GM23338 (cell line): ENCODE data around the gene ABL2. TPM values are rescaled to one million over a fixed set of nuclear protein-coding genes. Genes with fewer than 3 reads are reported as not detected.

Experiments
- ATAC-seq: fragments of 200-7000 bp; cut with Tn5 transposase; 3 replicates; pipeline ENCODE4 v1.9.1; 2020
- DNase-seq: peaks from one replicate; pipeline ENCODE4 v3.0.0-alpha.2; 2015; ENCODE audit warnings: low spot score
- H2AFZ ChIP-seq: fragments of 200-600 bp; sonication (generic); 2 replicates; pipeline ENCODE4 v1.8.0; 2016; ENCODE audit warnings: antibody characterized with exemption, mild to moderate bottlenecking, moderate library complexity
- H3F3A ChIP-seq: fragments of 200-600 bp; sonication (generic); replicated peaks from 2 replicates; pipeline ENCODE4 v1.8.0; 2017; ENCODE audit warnings: antibody characterized with exemption, mixed run types, low read depth
- H3K27ac ChIP-seq: fragments of 200-600 bp; sonication (generic); 2 replicates; pipeline ENCODE4 v1.6.1; 2016; ENCODE audit warnings: low read depth
- H3K27me3 ChIP-seq: fragments of 200-600 bp; sonication (generic); 2 replicates; pipeline ENCODE4 v1.8.0; 2016; ENCODE audit warnings: mild to moderate bottlenecking, mixed run types, moderate library complexity; ENCODE audit not compliant: insufficient read depth
- H3K36me3 ChIP-seq: fragments of 200-600 bp; sonication (generic); 2 replicates; pipeline ENCODE4 v1.8.0; 2016; ENCODE audit warnings: mild to moderate bottlenecking; ENCODE audit not compliant: insufficient read depth
- H3K4me1 ChIP-seq: fragments of 200-600 bp; sonication (generic); 2 replicates; pipeline ENCODE4 v1.8.0; 2016; ENCODE audit warnings: mild to moderate bottlenecking, moderate library complexity; ENCODE audit not compliant: insufficient read depth
- H3K4me2 ChIP-seq: fragments of 200-600 bp; sonication (generic); 2 replicates; pipeline ENCODE4 v1.7.1; 2017; ENCODE audit warnings: mixed run types
- H3K4me3 ChIP-seq: fragments of 200-600 bp; sonication (generic); 2 replicates; pipeline ENCODE4 v1.6.1; 2016; ENCODE audit warnings: mixed run types
- H3K79me2 ChIP-seq: fragments of 200-600 bp; sonication (generic); replicated peaks from 2 replicates; pipeline ENCODE4 v1.8.0; 2017; ENCODE audit warnings: mild to moderate bottlenecking; ENCODE audit not compliant: insufficient read depth
- H3K9me2 ChIP-seq: fragments of 200-600 bp; sonication (generic); 2 replicates; pipeline ENCODE4 v1.8.0; 2017; ENCODE audit not compliant: insufficient read depth
- H4K20me1 ChIP-seq: fragments of 200-600 bp; sonication (generic); replicated peaks from 2 replicates; pipeline ENCODE4 v1.8.0; 2017; ENCODE audit warnings: mild to moderate bottlenecking; ENCODE audit not compliant: insufficient read depth
- H3K27ac Mint-ChIP-seq: 2 replicates; pipeline ENCODE4 v1.8.0; 2020; ENCODE audit warnings: inconsistent platforms, mild to moderate bottlenecking, moderate library complexity, mixed read lengths
- H3K27me3 Mint-ChIP-seq: 3 replicates; pipeline ENCODE4 v1.8.0; 2022; ENCODE audit warnings: low read depth, mild to moderate bottlenecking, moderate library complexity, mixed read lengths, inconsistent platforms; ENCODE audit not compliant: insufficient read depth, poor library complexity
- H3K36me3 Mint-ChIP-seq: 3 replicates; pipeline ENCODE4 v1.8.0; 2021; ENCODE audit warnings: low read depth, mild to moderate bottlenecking, inconsistent platforms, moderate library complexity, mixed read lengths
- H3K4me1 Mint-ChIP-seq: 3 replicates; pipeline ENCODE4 v1.8.0; 2020; ENCODE audit warnings: mild to moderate bottlenecking, inconsistent platforms, mixed read lengths
- H3K4me3 Mint-ChIP-seq: 3 replicates; pipeline ENCODE4 v1.8.0; 2021; ENCODE audit warnings: moderate library complexity, mild to moderate bottlenecking, inconsistent platforms, mixed read lengths
- H3K9me3 Mint-ChIP-seq: 3 replicates; pipeline ENCODE4 v1.8.0; 2020; ENCODE audit warnings: moderate library complexity, mild to moderate bottlenecking, inconsistent platforms, mixed read lengths
- CREB1 ChIP-seq: fragments of 250-450 bp; sonication (Bioruptor Pico); IDR thresholded peaks from 2 replicates; pipeline ENCODE4 v1.5.0; 2020; ENCODE audit warnings: low read depth, mild to moderate bottlenecking, moderate library complexity
- EZH2 ChIP-seq: fragments of 200-600 bp; sonication (generic); IDR thresholded peaks from one replicate; pipeline ENCODE4 v1.8.0; 2017; ENCODE audit warnings: antibody characterized with exemption, mild to moderate bottlenecking, low read depth; ENCODE audit not compliant: unreplicated experiment
- EZH2phosphoT487 ChIP-seq: fragments of 200-600 bp; sonication (generic); IDR thresholded peaks from one replicate; pipeline ENCODE4 v1.8.1; 2018; ENCODE audit warnings: antibody characterized with exemption; ENCODE audit not compliant: unreplicated experiment
- JUNB ChIP-seq: IDR thresholded peaks from one replicate; pipeline ENCODE4 v1.6.1; 2016; ENCODE audit warnings: antibody characterized with exemption; ENCODE audit not compliant: unreplicated experiment
- NANOG ChIP-seq: IDR thresholded peaks from 2 replicates; pipeline ENCODE4 v1.6.1; 2016; ENCODE audit warnings: antibody characterized with exemption, borderline replicate concordance
- POLR2AphosphoS5 ChIP-seq: IDR thresholded peaks from 2 replicates; pipeline ENCODE4 v1.6.1; 2016; ENCODE audit warnings: antibody characterized with exemption, low read depth
- STAT1 ChIP-seq: IDR thresholded peaks from one replicate; pipeline ENCODE4 v1.6.1; 2016; ENCODE audit warnings: antibody characterized with exemption; ENCODE audit not compliant: unreplicated experiment
- ZNF114 ChIP-seq: fragments of 250-450 bp; sonication (Bioruptor Pico); IDR thresholded peaks from 2 replicates; pipeline ENCODE4 v1.5.0; 2020; ENCODE audit warnings: mild to moderate bottlenecking, moderate library complexity
- ZNF331 ChIP-seq: fragments of 250-450 bp; sonication (Bioruptor Pico); IDR thresholded peaks from 2 replicates; pipeline ENCODE4 v1.5.0; 2020; ENCODE audit warnings: low read depth, mild to moderate bottlenecking, moderate library complexity
- polyA plus RNA-seq: library from polyadenylated mRNA; unstranded; fragments of >200 nt; fragmentation: Nextera tagmentation; extraction: Ambion mirVana; gene quantifications from 2 replicates; pipeline ENCODE4 v1.2.1, GENCODE V29; 2016
- total RNA-seq: library from RNA; depleted of rRNA; stranded (reverse); fragments of >200 nt; shearing (Covaris generic); gene quantifications from 2 replicates; pipeline ENCODE4 v1.2.3, GENCODE V29; 2014
- TF ChIP-seq, protein P1 (sequence below): IDR thresholded peaks from one replicate; pipeline ENCODE4 v1.6.1; 2018; ENCODE audit warnings: antibody characterized with exemption; ENCODE audit not compliant: unreplicated experiment
- TF ChIP-seq, protein P2 (sequence below): IDR thresholded peaks from 2 replicates; pipeline ENCODE4 v1.6.1; 2016; ENCODE audit warnings: antibody characterized with exemption
- TF ChIP-seq, protein P3 (sequence below), 2 experiments: fragments of 200-600 bp in 1 of 2; sonication (generic) in 1 of 2; conservative IDR thresholded peaks; 2 replicates each; pipeline versions ENCODE4 v1.5.1 to v1.6.1; 2016 to 2017; ENCODE audit warnings: antibody characterized with exemption in 2 of 2, low read depth in 2 of 2, mild to moderate bottlenecking in 2 of 2, moderate library complexity in 1 of 2

ABL2 gene
- total and polyA plus RNA-seq, 2 experiments from 2014 or later = 5.8 to 22.7 TPM

DNA sequence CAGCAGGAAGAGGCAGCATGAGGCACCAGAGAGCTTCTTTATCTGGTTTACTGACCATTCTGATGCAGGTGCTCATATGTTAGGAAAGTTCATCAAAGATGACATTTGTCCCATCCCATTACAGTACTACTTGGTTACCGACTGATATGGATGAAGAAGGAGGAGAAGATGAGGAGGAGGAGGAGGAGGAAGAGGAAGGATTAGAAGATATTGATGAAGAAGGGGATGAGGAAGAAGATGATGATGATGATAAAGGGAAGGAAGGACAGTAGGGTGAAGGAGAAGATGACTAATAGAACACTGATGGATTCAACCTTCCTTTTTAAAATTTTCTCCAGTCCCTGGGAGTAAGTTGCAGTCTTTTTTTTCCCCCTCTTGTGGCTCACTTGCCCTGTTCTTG is 45.1 kb downstream of the ABL2 start (continued):
- TF ChIP-seq, protein P1, sequence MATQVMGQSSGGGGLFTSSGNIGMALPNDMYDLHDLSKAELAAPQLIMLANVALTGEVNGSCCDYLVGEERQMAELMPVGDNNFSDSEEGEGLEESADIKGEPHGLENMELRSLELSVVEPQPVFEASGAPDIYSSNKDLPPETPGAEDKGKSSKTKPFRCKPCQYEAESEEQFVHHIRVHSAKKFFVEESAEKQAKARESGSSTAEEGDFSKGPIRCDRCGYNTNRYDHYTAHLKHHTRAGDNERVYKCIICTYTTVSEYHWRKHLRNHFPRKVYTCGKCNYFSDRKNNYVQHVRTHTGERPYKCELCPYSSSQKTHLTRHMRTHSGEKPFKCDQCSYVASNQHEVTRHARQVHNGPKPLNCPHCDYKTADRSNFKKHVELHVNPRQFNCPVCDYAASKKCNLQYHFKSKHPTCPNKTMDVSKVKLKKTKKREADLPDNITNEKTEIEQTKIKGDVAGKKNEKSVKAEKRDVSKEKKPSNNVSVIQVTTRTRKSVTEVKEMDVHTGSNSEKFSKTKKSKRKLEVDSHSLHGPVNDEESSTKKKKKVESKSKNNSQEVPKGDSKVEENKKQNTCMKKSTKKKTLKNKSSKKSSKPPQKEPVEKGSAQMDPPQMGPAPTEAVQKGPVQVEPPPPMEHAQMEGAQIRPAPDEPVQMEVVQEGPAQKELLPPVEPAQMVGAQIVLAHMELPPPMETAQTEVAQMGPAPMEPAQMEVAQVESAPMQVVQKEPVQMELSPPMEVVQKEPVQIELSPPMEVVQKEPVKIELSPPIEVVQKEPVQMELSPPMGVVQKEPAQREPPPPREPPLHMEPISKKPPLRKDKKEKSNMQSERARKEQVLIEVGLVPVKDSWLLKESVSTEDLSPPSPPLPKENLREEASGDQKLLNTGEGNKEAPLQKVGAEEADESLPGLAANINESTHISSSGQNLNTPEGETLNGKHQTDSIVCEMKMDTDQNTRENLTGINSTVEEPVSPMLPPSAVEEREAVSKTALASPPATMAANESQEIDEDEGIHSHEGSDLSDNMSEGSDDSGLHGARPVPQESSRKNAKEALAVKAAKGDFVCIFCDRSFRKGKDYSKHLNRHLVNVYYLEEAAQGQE = no peak

DNA sequence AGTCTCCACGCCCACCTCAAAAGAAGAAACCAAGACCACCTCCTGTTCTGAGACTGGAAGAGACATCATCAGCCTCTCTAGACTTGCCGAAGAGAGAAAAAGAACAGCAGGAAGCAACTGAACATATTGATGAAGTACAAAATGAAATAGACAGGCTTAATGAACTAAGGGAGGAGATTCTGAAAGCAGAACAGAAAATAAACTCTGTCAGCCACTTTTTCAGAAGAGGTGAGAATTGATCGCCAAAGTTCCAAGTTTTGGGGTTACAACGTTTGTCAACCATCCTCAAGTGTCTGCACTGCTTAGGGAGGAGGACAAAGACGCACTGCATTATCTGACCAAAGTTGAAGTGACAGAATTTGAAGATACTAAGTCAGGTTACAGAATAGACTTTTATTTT is 45.6 kb downstream of the ABL2 start:
- H3K27ac ChIP-seq = no peak overlapping the region
- no peaks in the 10 kb centered on the region; the same call in 2 of the 3 replicates for H3K9me3 Mint-ChIP-seq
- H3K27me3 ChIP-seq = no peaks in the 10 kb centered on the region
- ATAC-seq (no peak), DNase-seq (no peak)
- no peaks in the 10 kb centered on the region for H3K9me2 ChIP-seq
- no peaks in the 10 kb centered on the region for H3K27me3 Mint-ChIP-seq
- H3K4me2 ChIP-seq = no peak overlapping the region
- H2AFZ ChIP-seq = no peak overlapping the region
- peaks cover 61% of the 10 kb centered on the region for H3K79me2 ChIP-seq
- no peak overlapping the region for H3K4me3 ChIP-seq
- H3F3A ChIP-seq = no peaks in the 10 kb centered on the region
- H3K4me1 Mint-ChIP-seq = no peaks in the 10 kb centered on the region; the same call in 2 of the 3 replicates
- H4K20me1 ChIP-seq = peaks cover 4% of the 10 kb centered on the region; the same call in 1 of the 2 replicates
- H3K36me3 Mint-ChIP-seq = no peaks in the 10 kb centered on the region
- no peaks in the 10 kb centered on the region for H3K36me3 ChIP-seq
- no peaks in the 10 kb centered on the region for H3K4me1 ChIP-seq
- H3K4me3 Mint-ChIP-seq = no peak overlapping the region
- H3K27ac Mint-ChIP-seq = no peak overlapping the region
- TF ChIP-seq ZNF331 (CRISPR knock-in tag) = no peak
- TF ChIP-seq EZH2phosphoT487 = no peak
- TF ChIP-seq, protein P2, sequence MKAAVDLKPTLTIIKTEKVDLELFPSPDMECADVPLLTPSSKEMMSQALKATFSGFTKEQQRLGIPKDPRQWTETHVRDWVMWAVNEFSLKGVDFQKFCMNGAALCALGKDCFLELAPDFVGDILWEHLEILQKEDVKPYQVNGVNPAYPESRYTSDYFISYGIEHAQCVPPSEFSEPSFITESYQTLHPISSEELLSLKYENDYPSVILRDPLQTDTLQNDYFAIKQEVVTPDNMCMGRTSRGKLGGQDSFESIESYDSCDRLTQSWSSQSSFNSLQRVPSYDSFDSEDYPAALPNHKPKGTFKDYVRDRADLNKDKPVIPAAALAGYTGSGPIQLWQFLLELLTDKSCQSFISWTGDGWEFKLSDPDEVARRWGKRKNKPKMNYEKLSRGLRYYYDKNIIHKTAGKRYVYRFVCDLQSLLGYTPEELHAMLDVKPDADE = no peak
- TF ChIP-seq ZNF114 = no peak
- TF ChIP-seq, protein P3, sequence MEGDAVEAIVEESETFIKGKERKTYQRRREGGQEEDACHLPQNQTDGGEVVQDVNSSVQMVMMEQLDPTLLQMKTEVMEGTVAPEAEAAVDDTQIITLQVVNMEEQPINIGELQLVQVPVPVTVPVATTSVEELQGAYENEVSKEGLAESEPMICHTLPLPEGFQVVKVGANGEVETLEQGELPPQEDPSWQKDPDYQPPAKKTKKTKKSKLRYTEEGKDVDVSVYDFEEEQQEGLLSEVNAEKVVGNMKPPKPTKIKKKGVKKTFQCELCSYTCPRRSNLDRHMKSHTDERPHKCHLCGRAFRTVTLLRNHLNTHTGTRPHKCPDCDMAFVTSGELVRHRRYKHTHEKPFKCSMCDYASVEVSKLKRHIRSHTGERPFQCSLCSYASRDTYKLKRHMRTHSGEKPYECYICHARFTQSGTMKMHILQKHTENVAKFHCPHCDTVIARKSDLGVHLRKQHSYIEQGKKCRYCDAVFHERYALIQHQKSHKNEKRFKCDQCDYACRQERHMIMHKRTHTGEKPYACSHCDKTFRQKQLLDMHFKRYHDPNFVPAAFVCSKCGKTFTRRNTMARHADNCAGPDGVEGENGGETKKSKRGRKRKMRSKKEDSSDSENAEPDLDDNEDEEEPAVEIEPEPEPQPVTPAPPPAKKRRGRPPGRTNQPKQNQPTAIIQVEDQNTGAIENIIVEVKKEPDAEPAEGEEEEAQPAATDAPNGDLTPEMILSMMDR (conservative IDR thresholded peaks at IDR 0.05; ENCODE audit: low read depth in 2 of 2) = no peak
- TF ChIP-seq JUNB = no peak
- TF ChIP-seq EZH2 = no peak
- no peak for TF ChIP-seq POLR2AphosphoS5
- TF ChIP-seq NANOG = no peak
- no peak for TF ChIP-seq STAT1
- TF ChIP-seq, protein P1 = no peak
- TF ChIP-seq CREB1 (CRISPR knock-in tag) = no peak
